HG03342 (cell line): ENCODE data around the gene NDUFB6.
"Not testable (repeated sequence)": the region's sequence is repeated elsewhere in the genome, so short reads cannot be mapped to it uniquely, and the experiment has no call there.

ENCODE experiments used
- ATAC-seq: cut with Tn5 transposase; IDR thresholded peaks from one replicate; pipeline ENCODE4 v1.9.1; 2021; ENCODE audit warnings: mild to moderate bottlenecking, moderate library complexity; ENCODE audit not compliant: unreplicated experiment

Gene NDUFB6

GRCh38 chr9:32572900-32573523 is at the start of gene NDUFB6:
Gene NDUFB6, minus strand, starts transcription at chr9:32573159. Its CDS starts 99 bp downstream, at chr9:32573060.
- ATAC-seq: peak; percentile 88

- no peak for ATAC-seq
Observed at GRCh38 chr9:32618261-32618660, 45.3 kb upstream of the NDUFB6 start.

GRCh38 chr9:32606811-32607210 is 33.9 kb upstream of the NDUFB6 start:
- ATAC-seq: no peak

- no peak for ATAC-seq
Observed at GRCh38 chr9:32603914-32604852, 31.2 kb upstream of the NDUFB6 start.

GRCh38 chr9:32599021-32599420 is 26.1 kb upstream of the NDUFB6 start:
- ATAC-seq: not testable (repeated sequence)

GRCh38 chr9:32596936-32597335 is 24.0 kb upstream of the NDUFB6 start:
- ATAC-seq: no peak

GRCh38 chr9:32596096-32596865 is 23.3 kb upstream of the NDUFB6 start:
- ATAC-seq: no peak

- ATAC-seq: no peak
Observed at GRCh38 chr9:32590898-32591297, 17.9 kb upstream of the NDUFB6 start.

GRCh38 chr9:32590476-32590875 is 17.5 kb upstream of the NDUFB6 start:
- no peak for ATAC-seq

GRCh38 chr9:32589083-32589723 is 16.2 kb upstream of the NDUFB6 start:
- peak; percentile 72 for ATAC-seq

- peak; percentile 72 for ATAC-seq
Observed at GRCh38 chr9:32587901-32588300, 14.9 kb upstream of the NDUFB6 start.

GRCh38 chr9:32584784-32585183 is 11.8 kb upstream of the NDUFB6 start:
- no peak for ATAC-seq

- no peak for ATAC-seq
Observed at GRCh38 chr9:32581512-32582143, 8.7 kb upstream of the NDUFB6 start.

- ATAC-seq: no peak
Observed at GRCh38 chr9:32580631-32581300, 7.8 kb upstream of the NDUFB6 start.

- peak; percentile 53 for ATAC-seq
Observed at GRCh38 chr9:32579706-32580331, 6.9 kb upstream of the NDUFB6 start.

GRCh38 chr9:32578976-32579375 is 6.0 kb upstream of the NDUFB6 start:
- no peak for ATAC-seq

- no peak for ATAC-seq
Observed at GRCh38 chr9:32577316-32577715, 4.4 kb upstream of the NDUFB6 start.

- no peak for ATAC-seq
Observed at GRCh38 chr9:32574858-32575257, 1.9 kb upstream of the NDUFB6 start.

- ATAC-seq: no peak
Observed at GRCh38 chr9:32573821-32574220, 862 bp upstream of the NDUFB6 start.
